ENCODE data around the gene USP46.

Gene USP46, protein sequence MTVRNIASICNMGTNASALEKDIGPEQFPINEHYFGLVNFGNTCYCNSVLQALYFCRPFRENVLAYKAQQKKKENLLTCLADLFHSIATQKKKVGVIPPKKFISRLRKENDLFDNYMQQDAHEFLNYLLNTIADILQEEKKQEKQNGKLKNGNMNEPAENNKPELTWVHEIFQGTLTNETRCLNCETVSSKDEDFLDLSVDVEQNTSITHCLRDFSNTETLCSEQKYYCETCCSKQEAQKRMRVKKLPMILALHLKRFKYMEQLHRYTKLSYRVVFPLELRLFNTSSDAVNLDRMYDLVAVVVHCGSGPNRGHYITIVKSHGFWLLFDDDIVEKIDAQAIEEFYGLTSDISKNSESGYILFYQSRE

DNA sequence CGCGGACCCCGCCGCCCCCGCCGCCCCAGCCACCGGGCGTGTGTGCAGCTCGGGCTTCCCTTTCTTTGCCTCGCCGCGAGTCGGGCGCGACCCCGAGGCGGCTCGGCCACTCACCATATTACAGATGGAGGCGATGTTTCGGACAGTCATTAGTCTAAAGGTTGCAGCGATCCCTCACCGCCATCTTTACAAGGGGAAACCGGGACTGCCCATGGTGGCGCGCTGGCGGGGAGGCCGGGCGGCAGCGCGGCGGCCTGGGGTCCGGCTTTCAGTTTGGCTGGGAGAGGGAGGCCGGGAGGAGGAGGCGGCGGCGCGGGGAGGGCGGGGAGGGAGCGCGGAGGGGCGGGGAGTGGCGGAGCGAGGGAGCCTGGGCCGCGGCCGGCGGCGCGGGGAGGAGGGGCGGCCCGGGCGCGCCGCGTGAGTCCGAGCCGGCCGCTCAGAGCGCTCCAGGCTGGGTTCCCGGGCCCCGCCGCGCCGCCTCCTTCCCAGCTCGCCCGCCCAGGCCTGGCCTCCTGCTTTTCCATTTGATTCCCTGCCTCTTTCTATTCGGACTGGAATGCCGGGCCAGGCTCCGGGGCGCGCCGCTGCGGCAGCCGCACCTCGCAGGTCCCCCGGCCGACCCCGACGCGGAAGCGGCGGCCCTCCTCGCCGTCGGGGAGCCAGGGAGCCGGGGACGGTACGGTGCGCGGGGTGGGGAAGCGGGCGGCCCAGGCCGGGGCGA, at the start of gene USP46:
Gene USP46 (minus strand): TSS at position 301 of the 721 bp plus-strand sequence. CDS start 151 bp downstream, at position 150.
- in situ Hi-C loops (cut with HindIII; ENCODE audit: low sequenced_read_pairs) = loop anchor here (10.0 to 25.0 kb wide), 2 partner anchors 76 to 97 kb away; no protein-coding TSS in a partner anchor

DNA sequence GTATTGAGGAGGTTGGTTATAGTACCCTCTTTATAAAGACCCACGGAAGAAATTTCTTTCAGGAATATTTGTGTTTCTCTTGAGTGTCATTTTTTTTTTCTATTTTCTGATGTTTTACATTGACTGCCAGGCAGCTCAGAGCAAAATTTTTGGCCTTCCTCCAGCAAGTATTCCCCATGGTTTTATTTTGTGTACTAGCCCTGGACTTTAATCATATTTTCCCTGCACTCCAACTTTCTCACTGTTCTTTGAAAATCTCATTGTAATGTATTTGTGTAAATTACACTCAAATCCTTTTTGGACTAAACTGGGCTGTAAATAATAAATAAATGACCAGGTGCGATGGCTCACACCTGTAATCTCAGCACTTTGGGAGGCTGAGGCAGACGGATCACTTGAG, 45.6 kb upstream of the USP46 start:
- in situ Hi-C loops (cut with HindIII; ENCODE audit: low sequenced_read_pairs) = no loop called here

DNA sequence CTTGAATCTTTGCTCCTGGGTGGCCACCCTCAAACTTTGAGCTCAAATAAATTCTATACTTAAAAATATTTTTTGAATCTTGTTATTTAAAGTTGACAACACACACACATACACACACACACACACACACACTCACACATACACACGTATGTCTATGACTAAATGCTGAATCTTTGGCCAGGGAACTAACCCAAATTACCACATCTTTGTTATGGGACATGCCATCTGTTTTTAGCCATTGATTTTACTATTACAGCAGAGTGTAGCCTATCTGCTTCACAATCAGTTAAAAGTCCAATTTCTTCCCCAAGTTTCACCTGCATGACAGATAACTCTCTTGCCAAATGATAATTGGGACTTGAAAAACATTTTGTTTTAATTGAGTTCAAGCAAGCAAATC, 45.0 kb upstream of the USP46 start:
- in situ Hi-C loops (cut with HindIII; ENCODE audit: low sequenced_read_pairs) = no loop called here

DNA sequence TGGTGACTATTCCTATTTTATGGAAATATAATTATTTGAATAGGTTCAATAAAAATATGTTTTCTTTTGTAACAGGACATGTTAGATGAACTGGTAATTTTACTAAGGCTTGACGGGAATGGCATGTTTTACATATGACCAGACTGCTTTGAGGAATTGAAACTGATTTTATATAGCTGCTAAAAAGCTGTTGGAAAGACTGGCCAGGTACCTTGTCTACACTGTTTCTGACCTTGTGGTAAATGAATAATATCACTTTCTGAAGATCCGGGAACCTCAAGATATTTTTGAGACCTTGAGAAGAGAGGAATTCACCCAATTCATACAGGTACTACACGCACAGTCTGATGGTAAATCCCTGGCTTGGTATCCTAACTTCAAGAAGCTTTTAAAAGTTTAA, 42.1 kb upstream of the USP46 start:
- in situ Hi-C loops (cut with HindIII; ENCODE audit: low sequenced_read_pairs) = no loop called here

DNA sequence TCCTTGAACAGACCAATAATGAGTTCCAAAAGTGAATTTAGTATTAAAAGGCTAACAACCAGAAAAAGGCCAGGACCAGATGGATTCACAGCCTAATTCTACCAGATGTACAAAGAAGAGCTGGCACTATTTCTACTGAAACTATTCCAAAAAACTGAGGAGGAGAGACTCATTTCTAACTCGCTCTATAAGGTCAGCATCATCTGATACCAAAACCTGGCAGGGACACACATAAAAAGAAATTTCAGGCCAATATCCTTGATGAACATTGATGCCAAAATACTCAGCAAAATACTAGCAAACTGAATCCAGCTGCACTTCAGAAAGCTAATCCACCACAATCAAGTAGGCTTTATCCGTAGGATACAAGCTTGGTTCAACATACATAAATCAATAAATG, 35.8 kb upstream of the USP46 start:
- in situ Hi-C loops (cut with HindIII; ENCODE audit: low sequenced_read_pairs) = no loop called here

DNA sequence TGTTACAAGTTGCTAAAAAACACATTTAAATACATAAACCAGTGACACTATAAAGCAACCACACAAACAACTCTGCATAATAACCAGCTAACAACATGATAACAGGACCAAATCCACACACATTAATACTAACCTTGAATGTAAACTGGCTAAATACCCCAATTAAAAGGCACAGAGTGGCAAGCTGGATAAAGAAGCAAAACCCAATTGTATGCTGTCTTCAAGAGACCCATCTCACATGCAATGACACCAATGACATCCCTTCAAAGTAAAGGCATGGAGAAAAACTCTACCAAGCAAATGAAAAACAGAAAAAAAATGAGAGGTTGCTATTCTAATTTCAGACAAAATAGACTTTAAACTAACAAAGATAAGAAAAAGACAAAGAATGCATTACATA, 34.4 kb upstream of the USP46 start:
- in situ Hi-C loops (cut with HindIII; ENCODE audit: low sequenced_read_pairs) = no loop called here

DNA sequence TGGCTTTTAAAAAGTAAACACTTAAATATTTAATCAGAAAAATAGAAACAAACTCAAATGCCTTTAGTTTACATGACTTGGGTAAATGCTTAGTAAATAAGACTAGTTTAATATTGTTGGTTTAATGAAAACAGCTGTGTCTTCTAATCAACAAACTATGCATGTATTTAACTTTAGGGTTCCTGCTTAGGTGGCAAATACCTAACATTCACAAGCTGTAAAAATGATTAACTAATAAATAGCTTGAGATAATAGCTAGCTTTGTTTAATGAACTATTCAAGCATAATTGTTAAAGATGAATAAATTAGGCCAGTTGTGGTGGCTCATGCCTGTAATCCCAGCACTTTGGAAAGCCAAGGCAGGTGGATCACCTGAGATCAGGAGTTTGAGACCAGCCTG, 30.0 kb upstream of the USP46 start:
- in situ Hi-C loops (cut with HindIII; ENCODE audit: low sequenced_read_pairs) = no loop called here

DNA sequence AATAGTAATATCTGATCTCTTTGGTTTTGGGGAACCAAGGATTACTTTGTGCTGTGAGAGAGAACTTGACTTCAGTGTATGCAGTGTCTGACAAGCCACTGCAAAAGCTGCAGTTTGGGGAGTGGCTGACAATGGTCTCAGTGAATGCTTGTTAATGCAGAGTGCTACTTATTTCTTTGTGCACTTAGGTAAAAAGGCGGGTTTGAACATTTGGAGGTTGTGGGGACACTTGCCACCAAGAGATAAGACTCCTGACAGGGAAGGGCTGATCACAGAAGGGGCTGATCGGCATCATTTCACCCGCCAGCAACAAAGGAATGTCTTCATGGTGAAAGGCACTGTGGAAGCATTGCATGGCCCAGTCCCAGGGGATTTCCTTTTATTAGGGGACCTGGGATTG, 28.6 kb upstream of the USP46 start:
- in situ Hi-C loops (cut with HindIII; ENCODE audit: low sequenced_read_pairs) = no loop called here

DNA sequence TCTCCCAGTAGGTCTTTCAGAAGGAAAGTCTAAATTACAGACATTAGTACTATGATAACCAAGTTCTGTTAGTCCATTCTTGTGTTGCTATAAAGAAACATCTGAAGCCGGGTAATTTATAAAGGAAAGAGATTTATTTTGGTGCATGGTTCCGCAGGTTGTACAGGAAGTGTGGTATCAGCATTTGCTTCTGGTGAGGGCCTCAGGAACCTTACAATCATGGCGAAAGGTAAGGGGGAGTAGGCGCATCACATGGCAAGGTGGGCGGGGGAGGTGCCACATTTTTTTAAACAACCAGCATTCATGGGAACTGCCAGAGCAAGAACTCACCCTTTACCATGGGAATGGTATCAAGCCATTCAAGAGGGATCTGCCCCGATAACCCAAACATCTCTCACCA, 26.2 kb upstream of the USP46 start:
- in situ Hi-C loops (cut with HindIII; ENCODE audit: low sequenced_read_pairs) = no loop called here

DNA sequence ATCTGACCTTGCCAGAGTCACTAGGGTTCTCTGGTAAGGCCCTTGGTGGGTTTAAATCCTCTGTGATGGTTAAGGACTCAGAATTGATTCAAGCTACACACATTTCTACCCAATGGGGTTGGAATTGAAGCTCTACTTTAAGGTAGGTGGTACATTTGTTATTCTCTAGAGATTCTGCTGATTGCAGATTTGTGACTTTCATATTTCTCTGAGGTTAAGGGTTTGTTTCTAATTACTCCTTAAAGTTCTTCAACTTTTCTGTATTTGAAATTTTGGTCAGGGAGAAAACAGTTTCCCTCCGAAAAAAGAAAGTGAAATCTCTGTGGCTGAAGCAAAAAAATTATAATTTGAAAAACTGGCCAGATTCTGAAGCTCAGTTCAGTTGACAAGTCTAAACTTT, 25.8 kb upstream of the USP46 start:
- in situ Hi-C loops (cut with HindIII; ENCODE audit: low sequenced_read_pairs) = no loop called here

DNA sequence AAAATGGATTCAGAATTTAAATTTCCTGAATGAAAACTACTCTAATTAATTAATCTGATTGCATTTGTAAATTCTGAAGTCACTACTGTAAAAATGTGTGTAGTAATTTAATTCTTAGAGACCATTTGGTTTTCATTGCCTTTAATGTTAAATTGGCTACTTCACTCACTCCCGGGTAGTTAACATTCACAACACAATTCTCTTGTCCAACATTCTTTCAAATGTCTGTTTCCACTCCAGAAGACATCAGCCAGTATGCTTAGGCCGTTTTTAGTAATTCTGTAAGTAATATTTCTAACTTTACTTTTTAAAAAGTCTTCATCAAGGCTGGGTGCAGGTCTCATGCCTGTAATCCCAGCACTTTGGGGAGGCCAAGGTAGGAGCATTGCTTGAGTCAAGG, 21.3 kb upstream of the USP46 start:
- in situ Hi-C loops (cut with HindIII; ENCODE audit: low sequenced_read_pairs) = no loop called here

DNA sequence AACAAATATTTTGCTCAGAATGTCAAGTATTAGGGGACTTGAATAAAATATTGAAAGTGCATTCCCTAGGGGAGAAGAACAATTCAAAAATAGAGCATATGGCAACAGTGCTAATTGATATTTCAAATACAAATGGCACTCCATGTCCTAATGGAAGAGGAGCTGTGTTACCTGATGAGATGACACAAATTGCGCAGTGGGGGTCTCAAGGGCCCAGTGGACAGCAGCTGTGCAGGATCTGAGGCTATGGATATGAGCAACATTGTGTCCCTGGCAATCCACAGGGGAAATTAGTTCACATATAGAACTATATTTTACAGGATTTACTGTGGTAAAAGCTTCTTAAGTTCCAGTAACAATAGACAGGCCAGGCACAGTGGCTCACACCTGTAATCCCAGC, 17.4 kb upstream of the USP46 start:
- in situ Hi-C loops (cut with HindIII; ENCODE audit: low sequenced_read_pairs) = no loop called here

DNA sequence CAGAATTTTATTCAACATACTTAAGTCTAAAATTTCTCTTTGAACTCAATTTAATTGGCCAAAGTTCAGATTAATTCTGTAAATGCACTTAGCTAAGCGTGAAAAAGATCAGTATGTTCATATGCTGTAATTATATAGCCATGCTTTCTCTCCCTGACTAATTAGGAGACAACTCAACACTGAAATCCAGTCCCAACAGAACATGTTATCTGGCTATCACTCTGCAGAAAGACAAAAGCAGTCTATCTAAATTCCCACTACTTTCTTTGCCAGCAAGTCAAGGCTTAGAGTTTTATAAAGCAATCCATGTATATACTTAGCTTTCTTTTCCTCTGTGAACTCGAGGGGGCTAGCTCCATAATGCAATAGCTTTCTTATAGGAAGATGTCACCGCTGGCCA, 16.0 kb upstream of the USP46 start:
- in situ Hi-C loops (cut with HindIII; ENCODE audit: low sequenced_read_pairs) = no loop called here

DNA sequence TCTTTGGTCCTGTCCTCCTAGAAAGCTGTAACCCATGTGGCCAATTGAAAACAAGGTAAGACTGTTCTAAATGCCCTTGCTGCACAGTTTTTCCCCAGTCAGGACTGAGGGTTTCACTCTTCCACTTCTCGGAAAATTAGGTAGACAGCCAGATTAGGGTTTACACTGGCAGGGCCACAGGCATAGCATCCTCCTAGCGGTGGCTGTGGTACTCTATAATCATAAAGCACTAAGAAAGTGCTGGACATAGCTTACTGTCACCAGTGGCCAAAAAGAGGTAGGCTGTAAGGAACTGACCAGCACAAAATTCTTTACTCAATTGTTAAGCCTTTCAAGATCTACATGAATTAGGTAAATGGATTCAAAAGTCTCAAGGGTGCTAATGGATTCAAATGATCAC, 11.6 kb upstream of the USP46 start:
- in situ Hi-C loops (cut with HindIII; ENCODE audit: low sequenced_read_pairs) = loop anchor here (25.0 kb wide), 1 partner anchor 108 kb away; no protein-coding TSS in a partner anchor

DNA sequence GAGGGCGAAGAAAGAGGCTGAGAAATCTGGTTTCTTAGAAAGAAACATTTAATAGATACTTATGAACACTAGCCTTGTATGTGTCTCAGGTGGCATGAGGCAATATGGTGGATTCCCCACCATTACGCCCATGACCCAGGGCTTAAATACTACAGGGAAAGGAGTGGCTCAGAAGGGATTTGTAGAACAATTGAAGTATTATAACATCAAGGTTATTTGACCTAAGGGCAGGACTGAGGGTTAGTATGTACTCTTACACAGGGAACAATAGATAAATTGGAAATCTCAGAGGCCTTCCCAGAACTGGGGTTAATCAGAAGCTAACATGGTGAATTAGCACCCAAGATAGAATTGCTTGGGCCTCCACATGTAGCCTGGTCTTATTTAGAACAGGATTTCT, 11.0 kb upstream of the USP46 start:
- in situ Hi-C loops (cut with HindIII; ENCODE audit: low sequenced_read_pairs) = loop anchor here (25.0 kb wide), 1 partner anchor 108 kb away; no protein-coding TSS in a partner anchor

DNA sequence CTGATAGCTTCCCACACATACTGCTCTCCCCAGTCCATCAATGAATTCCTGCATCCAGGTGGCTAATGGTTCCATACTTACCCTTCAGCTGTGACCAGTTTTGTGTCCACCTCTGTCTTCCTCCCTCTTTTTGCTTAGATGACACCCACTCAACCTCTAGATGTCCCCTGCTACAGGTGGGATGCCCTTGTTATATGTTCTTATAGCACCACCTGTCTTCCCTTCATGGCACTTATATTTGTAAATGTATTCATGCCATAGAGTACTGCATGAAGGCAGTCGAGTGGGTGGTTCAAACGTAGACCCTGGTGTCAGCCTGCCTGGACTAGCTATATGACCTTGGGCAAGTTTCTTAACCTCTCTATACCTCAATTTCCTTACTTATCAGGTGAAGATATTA, 6.5 kb upstream of the USP46 start:
- in situ Hi-C loops (cut with HindIII; ENCODE audit: low sequenced_read_pairs) = loop anchor here (25.0 kb wide), 1 partner anchor 103 kb away; no protein-coding TSS in a partner anchor

DNA sequence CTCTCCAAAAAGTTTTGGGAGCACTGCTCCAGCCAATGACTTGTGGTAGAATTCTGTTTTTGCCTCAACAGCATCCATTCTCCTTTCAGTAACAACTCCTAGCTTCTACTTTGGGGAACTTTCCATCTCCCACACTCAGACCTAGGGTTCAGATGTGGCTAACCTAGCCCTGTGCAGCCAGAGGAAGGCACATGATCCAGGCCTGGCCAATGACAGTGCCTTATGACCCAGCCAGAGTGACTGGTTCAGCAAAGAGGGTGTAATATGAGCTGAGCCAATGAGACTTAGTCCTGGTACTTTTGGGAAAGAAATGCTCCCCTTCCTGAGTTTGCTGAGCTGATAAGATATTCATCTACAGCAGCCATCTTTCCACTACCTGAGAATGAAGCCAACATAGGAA, 5.4 kb upstream of the USP46 start:
- in situ Hi-C loops (cut with HindIII; ENCODE audit: low sequenced_read_pairs) = loop anchor here (25.0 kb wide), 1 partner anchor 102 kb away; no protein-coding TSS in a partner anchor

DNA sequence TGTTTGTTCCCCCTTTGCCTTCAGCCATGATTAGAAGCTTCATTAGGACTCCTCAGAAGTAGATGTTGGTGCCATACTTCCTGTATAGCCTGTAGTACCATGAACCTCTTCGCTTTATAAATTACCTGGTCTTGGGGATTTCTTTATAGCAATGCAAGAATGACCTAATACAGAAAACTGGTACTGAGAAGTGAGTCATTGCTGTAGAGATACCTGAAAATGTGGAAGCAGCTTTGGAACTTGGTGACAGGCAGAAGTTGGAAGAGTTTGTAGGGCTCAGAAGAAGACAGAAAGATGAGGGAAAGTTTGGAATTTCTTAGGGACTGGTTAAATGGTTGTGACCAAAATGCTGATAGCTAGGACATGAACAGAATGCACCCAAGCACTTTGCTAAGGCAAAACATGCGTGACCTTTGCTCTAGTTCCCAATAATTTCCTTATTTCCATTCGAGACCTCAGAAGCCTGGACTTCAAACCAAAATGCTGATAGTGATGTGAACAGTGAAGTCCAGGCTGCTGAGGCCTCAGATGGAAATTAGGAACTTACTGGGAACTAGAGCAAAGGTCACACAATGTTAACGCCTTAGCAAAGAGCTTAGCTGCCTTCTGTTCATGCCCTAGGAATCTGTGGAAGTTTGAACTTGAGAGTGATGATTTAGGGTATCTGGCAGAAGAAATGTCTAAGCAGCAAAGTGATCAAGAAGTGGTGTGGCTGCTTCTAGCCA, 3.0 kb upstream of the USP46 start:
- in situ Hi-C loops (cut with HindIII; ENCODE audit: low sequenced_read_pairs) = loop anchor here (25.0 kb wide), 1 partner anchor 100 kb away; no protein-coding TSS in a partner anchor

DNA sequence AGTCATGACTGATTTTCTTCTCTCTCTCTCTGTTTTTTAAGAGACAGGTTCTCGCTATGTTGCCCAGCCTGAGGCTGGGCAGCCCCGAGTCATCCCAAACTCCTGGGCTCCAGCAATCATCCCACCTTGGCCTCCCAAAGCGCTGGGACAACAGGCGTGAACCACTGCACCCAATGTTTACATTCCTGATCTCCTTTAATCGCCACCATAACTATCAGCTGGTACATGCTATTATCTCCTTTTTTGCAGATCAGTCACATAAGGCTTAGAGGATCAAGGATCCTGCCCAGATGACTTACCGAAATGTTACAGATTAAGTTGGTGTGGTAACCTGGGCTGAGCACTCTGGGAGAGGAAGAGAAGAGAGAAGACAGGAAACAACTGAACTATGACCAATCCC, 1.5 kb upstream of the USP46 start:
- in situ Hi-C loops (cut with HindIII; ENCODE audit: low sequenced_read_pairs) = loop anchor here (25.0 kb wide), 1 partner anchor 98 kb away; no protein-coding TSS in a partner anchor

DNA sequence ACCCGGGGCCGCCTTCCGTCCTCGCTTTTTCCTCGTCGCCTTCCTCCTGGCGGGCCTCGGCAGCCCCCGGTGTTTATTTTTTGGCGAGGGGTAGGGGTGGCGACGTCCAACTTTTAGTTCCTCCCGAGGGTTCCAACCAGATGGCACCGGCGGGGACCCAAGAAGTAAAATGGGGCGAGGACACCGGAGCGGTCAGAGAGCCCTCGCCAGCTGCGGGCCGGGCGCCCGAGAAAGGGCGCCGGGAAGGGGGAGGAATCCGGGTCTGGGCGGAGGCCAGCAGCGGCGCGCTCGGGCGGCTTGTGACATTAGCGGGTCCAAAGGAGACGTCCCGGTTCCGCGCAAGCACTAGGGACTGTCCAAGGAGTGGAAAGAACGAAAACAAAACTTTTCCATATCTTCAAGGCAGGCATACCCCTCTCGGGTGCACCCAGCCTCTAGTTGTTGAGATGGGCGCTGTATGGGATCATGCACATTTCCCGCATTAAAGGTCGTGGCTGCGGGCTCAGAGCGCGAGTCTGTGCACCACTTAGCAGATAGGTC, 691 bp upstream of the USP46 start:
- in situ Hi-C loops (cut with HindIII; ENCODE audit: low sequenced_read_pairs) = loop anchor here (10.0 to 25.0 kb wide), 2 partner anchors 75 to 97 kb away; no protein-coding TSS in a partner anchor

DNA sequence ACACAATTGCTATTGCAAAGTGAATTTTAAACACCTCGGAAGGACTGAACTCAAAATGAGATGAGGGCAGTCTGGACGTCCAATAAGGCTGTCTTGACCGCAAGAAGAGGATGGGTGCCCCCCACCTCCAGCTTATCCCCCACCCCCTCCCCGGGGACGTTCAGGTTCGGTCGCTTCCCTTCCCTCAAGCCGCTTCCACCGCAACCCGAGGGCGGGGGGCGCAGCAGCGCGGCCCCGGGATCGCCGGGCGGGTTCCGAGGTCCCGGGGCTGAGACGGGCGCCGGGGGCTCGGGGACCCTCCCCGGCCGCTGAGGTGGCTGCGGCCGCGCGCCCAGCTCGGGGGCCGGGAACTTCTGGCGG, 480 bp downstream of the USP46 start:
- in situ Hi-C loops (cut with HindIII; ENCODE audit: low sequenced_read_pairs) = loop anchor here (10.0 to 25.0 kb wide), 2 partner anchors 76 to 96 kb away; no protein-coding TSS in a partner anchor
